H1 (cell line): ENCODE data around the gene PGAM2. TPM values are rescaled to one million over a fixed set of nuclear protein-coding genes. Genes with fewer than 3 reads are reported as not detected.

Experiments used
- CTCF ChIA-PET: fragments of 300-600 bp; sonication (Branson Sonifier 250); formaldehyde crosslinking; loops from one replicate; lab custom pipeline; 2021; ENCODE audit not compliant: partially characterized antibody; lab: Charles Lee
- POLR2A ChIA-PET: fragments of 300-600 bp; sonication (Branson Sonifier 250); formaldehyde crosslinking; loops from one replicate; lab custom pipeline; 2021; ENCODE audit warnings: inconsistent platforms; ENCODE audit not compliant: partially characterized antibody; lab: Charles Lee
- DNase-seq, 2 experiments: peaks; one replicate each; pipeline versions ENCODE4 v3.0.0 to v3.0.0-alpha.2; 2010 to 2022; ENCODE audit warnings: low spot score in 2 of 2, low read depth in 1 of 2, mixed read lengths in 1 of 2
- FAIRE-seq: peaks from 2 replicates; lab custom pipeline; 2011; peaks lifted over from hg19 to GRCh38; lab: Jason Lieb, UNC
- H2AFZ ChIP-seq: 2 replicates; pipeline ENCODE4 v1.8.1; 2012; ENCODE audit warnings: low read length, inconsistent platforms
- H2AK5ac ChIP-seq: 2 replicates; pipeline ENCODE4 v1.6.1; 2013; ENCODE audit warnings: low read depth, low read length
- H2BK120ac ChIP-seq: replicated peaks from 2 replicates; pipeline ENCODE3; 2013; ENCODE audit warnings: low read depth, low read length, inconsistent platforms
- H2BK12ac ChIP-seq: 2 replicates; pipeline ENCODE4 v1.6.1; 2013; ENCODE audit warnings: low read depth, low read length
- H2BK15ac ChIP-seq: 2 replicates; pipeline ENCODE4 v1.6.1; 2013; ENCODE audit warnings: low read length
- H2BK20ac ChIP-seq: 2 replicates; pipeline ENCODE4 v1.6.1; 2013; ENCODE audit warnings: low read length
- H2BK5ac ChIP-seq: 2 replicates; pipeline ENCODE4 v1.6.1; 2013; ENCODE audit warnings: low read depth, low read length
- H3K14ac ChIP-seq: 2 replicates; pipeline ENCODE4 v1.6.1; 2013; ENCODE audit warnings: inconsistent platforms; ENCODE audit not compliant: insufficient read length
- H3K18ac ChIP-seq: 2 replicates; pipeline ENCODE4 v1.6.1; 2013; ENCODE audit warnings: low read length; ENCODE audit errors: extremely low read depth
- H3K23ac ChIP-seq: 2 replicates; pipeline ENCODE4 v1.6.1; 2013; ENCODE audit warnings: inconsistent platforms; ENCODE audit not compliant: insufficient read length
- H3K23me2 ChIP-seq: 2 replicates; pipeline ENCODE4 v1.6.1; 2013; ENCODE audit warnings: low read depth, low read length
- H3K27ac ChIP-seq: 2 replicates; pipeline ENCODE4 v1.6.1; 2011; ENCODE audit warnings: low read depth, low read length, inconsistent platforms
- H3K27me3 ChIP-seq, 4 experiments: replicated peaks in 1 of 4; 1 replicate in 1 of 4; 2 replicates in 3 of 4; pipeline versions ENCODE4 v1.6.1 to v1.8.1; 2011 to 2013; ENCODE audit warnings: low read length in 3 of 4, mild to moderate bottlenecking in 3 of 4, inconsistent platforms in 2 of 4, mixed read lengths in 2 of 4, moderate library complexity in 1 of 4; ENCODE audit not compliant: control insufficient read depth in 3 of 4, insufficient read depth in 3 of 4; ENCODE audit errors: extremely low read depth in 1 of 4
- H3K36me3 ChIP-seq, 4 experiments: 2 replicates each; pipeline versions ENCODE4 v1.6.1 to v1.8.1; 2011 to 2013; ENCODE audit warnings: mild to moderate bottlenecking in 4 of 4, low read length in 3 of 4, moderate library complexity in 2 of 4, control low read depth in 1 of 4, inconsistent platforms in 1 of 4; ENCODE audit not compliant: insufficient read depth in 4 of 4, control insufficient read depth in 2 of 4
- H3K4ac ChIP-seq: replicated peaks from 2 replicates; pipeline ENCODE3; 2013; ENCODE audit warnings: low read length, low read depth, mixed read lengths, inconsistent platforms; ENCODE audit not compliant: insufficient read length
- H3K4me1 ChIP-seq, 4 experiments: replicated peaks in 1 of 4; 1 replicate in 1 of 4; 2 replicates in 3 of 4; pipeline versions ENCODE4 v1.6.1 to v1.8.1; 2011 to 2013; ENCODE audit warnings: low read length in 3 of 4, inconsistent platforms in 2 of 4, mixed read lengths in 1 of 4; ENCODE audit not compliant: insufficient read depth in 4 of 4, control insufficient read depth in 3 of 4
- H3K4me2 ChIP-seq, 2 experiments: 2 replicates each; pipeline versions ENCODE4 v1.6.1 to v1.8.1; 2011 to 2013; ENCODE audit warnings: low read depth in 2 of 2, low read length in 2 of 2, control low read depth in 1 of 2, inconsistent platforms in 1 of 2, mild to moderate bottlenecking in 1 of 2; ENCODE audit not compliant: insufficient read depth in 1 of 2
- H3K4me3 ChIP-seq, 4 experiments: fragments of 200-600, 300-600 bp in 1 of 4; sonication (generic), shearing (Covaris generic), sonication (Bioruptor Twin) in 1 of 4; 2 replicates each; pipeline versions ENCODE4 v1.5.1 to v1.8.1; 2011 to 2016; ENCODE audit warnings: low read length in 4 of 4, low read depth in 3 of 4, control low read depth in 2 of 4, inconsistent platforms in 2 of 4, mild to moderate bottlenecking in 2 of 4, mixed read lengths in 1 of 4, moderate library complexity in 1 of 4; ENCODE audit not compliant: insufficient read depth in 2 of 4; ENCODE audit errors: extremely low read depth in 1 of 4
- H3K56ac ChIP-seq: replicated peaks from 2 replicates; pipeline ENCODE3; 2013; ENCODE audit warnings: low read depth, mild to moderate bottlenecking, mixed read lengths, low read length, inconsistent platforms; ENCODE audit not compliant: insufficient read length
- H3K79me1 ChIP-seq: 2 replicates; pipeline ENCODE4 v1.6.1; 2013; ENCODE audit warnings: low read depth, low read length, control low read depth
- H3K79me2 ChIP-seq, 2 experiments: 2 replicates each; pipeline versions ENCODE4 v1.6.1 to v1.8.1; 2012 to 2013; ENCODE audit warnings: low read length in 2 of 2, mild to moderate bottlenecking in 2 of 2, inconsistent platforms in 1 of 2; ENCODE audit not compliant: insufficient read depth in 2 of 2, control insufficient read depth in 1 of 2
- H3K9ac ChIP-seq, 4 experiments: replicated peaks in 1 of 4; 1 replicate in 1 of 4; 2 replicates in 3 of 4; pipeline versions ENCODE4 v1.6.1 to v1.8.1; 2011 to 2013; ENCODE audit warnings: low read depth in 3 of 4, low read length in 3 of 4, control low read depth in 2 of 4, mild to moderate bottlenecking in 2 of 4, moderate library complexity in 2 of 4, inconsistent platforms in 1 of 4; ENCODE audit errors: extremely low read depth in 1 of 4
- H3K9me3 ChIP-seq, 2 experiments: 2 replicates each; pipeline versions ENCODE4 v1.6.1 to v1.8.1; 2012 to 2013; ENCODE audit warnings: mild to moderate bottlenecking in 2 of 2, moderate library complexity in 2 of 2, control low read depth in 1 of 2, inconsistent platforms in 1 of 2, low read depth in 1 of 2, low read length in 1 of 2, mixed read lengths in 1 of 2; ENCODE audit not compliant: insufficient read depth in 2 of 2
- H4K20me1 ChIP-seq, 2 experiments: replicated peaks in 1 of 2; 2 replicates each; pipeline versions ENCODE3 to v1.8.1; 2011 to 2013; ENCODE audit warnings: inconsistent platforms in 2 of 2, low read length in 2 of 2, mild to moderate bottlenecking in 1 of 2; ENCODE audit not compliant: insufficient read depth in 2 of 2, control insufficient read depth in 1 of 2
- H4K5ac ChIP-seq: 2 replicates; pipeline ENCODE4 v1.6.1; 2013; ENCODE audit warnings: low read length, low read depth, mixed read lengths, inconsistent platforms; ENCODE audit not compliant: insufficient read length
- H4K8ac ChIP-seq: 2 replicates; pipeline ENCODE4 v1.8.0; 2013; ENCODE audit warnings: mild to moderate bottlenecking, moderate library complexity, low read length, inconsistent platforms; ENCODE audit not compliant: insufficient read depth; ENCODE audit errors: extremely low read depth
- H4K91ac ChIP-seq: replicated peaks from 2 replicates; pipeline ENCODE3; 2013; ENCODE audit warnings: low read length, mixed read lengths, inconsistent platforms; ENCODE audit not compliant: insufficient read length
- ASH2L ChIP-seq: fragments of 200-600, 300-600 bp; sonication (generic); IDR thresholded peaks from one replicate; pipeline ENCODE4 v1.7.1; 2017; ENCODE audit warnings: low read length
- ATF2 ChIP-seq: IDR thresholded peaks from 2 replicates; pipeline ENCODE4 v1.6.1; 2012; ENCODE audit warnings: low read length, inconsistent platforms
- CEBPB ChIP-seq: IDR thresholded peaks from 2 replicates; pipeline ENCODE4 v1.6.1; 2012; ENCODE audit warnings: low read depth, low read length
- CREB1 ChIP-seq: IDR thresholded peaks from 2 replicates; pipeline ENCODE4 v1.6.1; 2012; ENCODE audit warnings: inconsistent platforms
- E2F6 ChIP-seq: IDR thresholded peaks from 2 replicates; pipeline ENCODE4 v1.6.1; 2012; ENCODE audit warnings: inconsistent platforms
- EZH2 ChIP-seq: fragments of 200-600 bp; sonication (generic); IDR thresholded peaks from 2 replicates; pipeline ENCODE4 v1.7.1; 2012; ENCODE audit warnings: low read depth, mild to moderate bottlenecking, moderate library complexity, low read length, inconsistent platforms; ENCODE audit not compliant: severe bottlenecking
- GABPA ChIP-seq: IDR thresholded peaks from 2 replicates; pipeline ENCODE4 v1.6.1; 2011; ENCODE audit warnings: mild to moderate bottlenecking, low read length, moderate library complexity, borderline replicate concordance; ENCODE audit not compliant: insufficient read depth
- KDM1A ChIP-seq: fragments of 200-600, 300-600 bp; sonication (generic); IDR thresholded peaks from 2 replicates; pipeline ENCODE4 v1.7.1; 2016; ENCODE audit warnings: mild to moderate bottlenecking, low read length, borderline replicate concordance
- TAF7 ChIP-seq: optimal IDR thresholded peaks from 2 replicates; pipeline ENCODE3; 2011; ENCODE audit warnings: low read depth, mild to moderate bottlenecking, inconsistent platforms, low read length, moderate library complexity, borderline replicate concordance
- WGBS, 2 experiments: shearing (Covaris generic) in 1 of 2; methylation state at CpG; one replicate each; pipeline versions ENCODE4 v1.1.6 to v1.1.7; 2013 to 2015; ENCODE audit warnings: low lambda C conversion rate in 2 of 2, mixed read lengths in 2 of 2, inconsistent platforms in 1 of 2, low coverage in 1 of 2, missing lambda C conversion rate in 1 of 2; ENCODE audit not compliant: insufficient replicate concordance in 2 of 2, insufficient coverage in 1 of 2, insufficient read length in 1 of 2; ENCODE audit errors: extremely low coverage in 1 of 2, missing lambda C conversion rate in 1 of 2; 5-methylcytosine and 5-hydroxymethylcytosine counted together
- polyA plus RNA-seq, 7 experiments: library from polyadenylated mRNA; depleted of rRNA in 3 of 7; stranded (reverse) in 5 of 7; unstranded in 2 of 7; fragments of >200 nt in 5 of 7; fragments of 200-250 nt in 2 of 7; gene quantifications; 1 replicate in 5 of 7; 2 replicates in 1 of 7; 4 replicates in 1 of 7; pipeline versions ENCODE4 v1.2.1 to v1.2.3, GENCODE V29; 2011 to 2013; ENCODE audit warnings: missing spikeins in 2 of 7, mixed read lengths in 2 of 7
- total RNA-seq: library from RNA; stranded (reverse); fragmentation: NEBNext Ultra II Directional; extraction: Animal tissue kit (Norgen Biotek cat#: 25700); gene quantifications from 2 replicates; pipeline ENCODE4 v1.2.1, GENCODE V29; 2021
- TF ChIP-seq, protein P1 (sequence below): IDR thresholded peaks from 2 replicates; pipeline ENCODE4 v1.6.1; 2011; ENCODE audit warnings: low read depth, mild to moderate bottlenecking, low read length; ENCODE audit not compliant: insufficient read depth

The PGAM2 gene
- total and polyA plus RNA-seq, 2 of the 8 experiments (the other 6 are each of a cell fraction or from before 2014, with no cell fraction given) = 2.1 to 2.9 TPM

GRCh38 chr7:44057181-44057848, 8.1 kb downstream of the PGAM2 start:
- Histone ChIP-seq H2AFZ (no peak overlapping the region), H2BK12ac (no peak overlapping the region), H4K8ac (no peak overlapping the region; the same call in 1 of the 2 replicates), H3K23me2 (no peaks in the 10 kb centered on the region), H2BK120ac (no peak overlapping the region), H3K9me3 (no peaks in the 10 kb centered on the region), H3K27me3 (no peaks in the 10 kb centered on the region), H3K79me2 (no peaks in the 10 kb centered on the region), H3K79me1 (no peaks in the 10 kb centered on the region), H4K20me1 (peaks cover 0 to 12% of the 10 kb centered on the region in 2 experiments), H2BK20ac (no peak overlapping the region), H3K36me3 (peaks cover 4 to 45% (median 32%) of the 10 kb centered on the region in 4 experiments), H2BK5ac (no peak overlapping the region), H2BK15ac (no peak overlapping the region), H3K9ac (no peak overlapping the region), H2AK5ac (no peak overlapping the region), H4K5ac (no peak overlapping the region), H3K4me2 (no peak overlapping the region), H3K56ac (no peak overlapping the region), H3K18ac (no peak overlapping the region), H3K4me3 (no peak overlapping the region), H3K23ac (no peak overlapping the region), H3K4me1 (no peaks in the 10 kb centered on the region), H4K91ac (no peak overlapping the region), H3K27ac (no peak overlapping the region), H3K14ac (no peak overlapping the region), H3K4ac (no peak overlapping the region)
- no peak for DNase-seq
- ChIA-PET CTCF (interaction anchor here (1.1 to 2.5 kb wide), 2 partner anchors 14 to 54 kb away, joined by 3 to 6 read pairs; no protein-coding TSS in a partner anchor), POLR2A (interaction anchor here (1.2 kb wide), 1 partner anchor 15 kb away, joined by 4 read pairs; no protein-coding TSS in a partner anchor)
- no peak for FAIRE-seq
- WGBS, 2 experiments = 89% methylated on average over 11 of the region's 11 CpGs; no CpG with 5 or more reads in 1 of the 2 experiments
- no peak for TF ChIP-seq TAF7
- no peak for TF ChIP-seq E2F6
- TF ChIP-seq CREB1 = no peak
- TF ChIP-seq GABPA = no peak
- TF ChIP-seq, protein P1, sequence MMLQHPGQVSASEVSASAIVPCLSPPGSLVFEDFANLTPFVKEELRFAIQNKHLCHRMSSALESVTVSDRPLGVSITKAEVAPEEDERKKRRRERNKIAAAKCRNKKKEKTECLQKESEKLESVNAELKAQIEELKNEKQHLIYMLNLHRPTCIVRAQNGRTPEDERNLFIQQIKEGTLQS = no peak
- TF ChIP-seq ASH2L = no peak
- TF ChIP-seq CEBPB = no peak
- no peak for TF ChIP-seq EZH2
- TF ChIP-seq KDM1A = no peak
- no peak for TF ChIP-seq ATF2
